Renal cortex interstitium (tissue), 11 donors: Measurements from ENCODE around the gene SULT1B1. TPM values are rescaled to one million over a fixed set of nuclear protein-coding genes. Genes with fewer than 3 reads are reported as not detected.

ENCODE experiments used
- DNase-seq, 11 donors: peaks; one replicate each; pipeline ENCODE4 v3.0.0-alpha.2; 2013; ENCODE audit warnings: low read depth in 9 of 11, low spot score in 4 of 11; ENCODE audit errors: extremely low read depth in 1 of 11
- polyA plus RNA-seq, 3 donors: library from polyadenylated mRNA; unstranded; fragments of 120-200 nt; gene quantifications; one replicate each; pipeline ENCODE4 v1.2.1, GENCODE V29; 2013; ENCODE audit not compliant: insufficient read length in 3 of 3

SULT1B1 gene
- polyA plus RNA-seq, 3 donors, result 0.68 to 1.1 (median 0.76) TPM

DNA sequence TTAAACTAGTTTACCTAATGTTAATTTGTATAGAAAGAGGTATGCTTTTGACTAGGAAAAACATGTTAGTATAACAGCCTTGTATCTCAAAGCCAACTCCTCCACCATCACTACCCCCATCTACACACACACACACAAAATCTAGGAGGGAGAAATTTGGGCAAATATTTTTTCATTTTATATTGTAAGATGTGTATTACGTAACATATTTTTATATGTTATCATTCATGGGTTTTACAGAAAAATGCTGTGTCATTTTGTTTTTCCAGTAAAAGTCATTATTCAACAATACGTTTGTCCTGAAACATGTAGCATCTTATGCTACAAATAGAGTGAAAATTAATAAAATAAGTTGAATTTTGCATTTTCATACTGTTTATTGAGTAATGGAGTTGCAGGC, 3.0 kb downstream of the SULT1B1 start:
- no peak for DNase-seq

DNA sequence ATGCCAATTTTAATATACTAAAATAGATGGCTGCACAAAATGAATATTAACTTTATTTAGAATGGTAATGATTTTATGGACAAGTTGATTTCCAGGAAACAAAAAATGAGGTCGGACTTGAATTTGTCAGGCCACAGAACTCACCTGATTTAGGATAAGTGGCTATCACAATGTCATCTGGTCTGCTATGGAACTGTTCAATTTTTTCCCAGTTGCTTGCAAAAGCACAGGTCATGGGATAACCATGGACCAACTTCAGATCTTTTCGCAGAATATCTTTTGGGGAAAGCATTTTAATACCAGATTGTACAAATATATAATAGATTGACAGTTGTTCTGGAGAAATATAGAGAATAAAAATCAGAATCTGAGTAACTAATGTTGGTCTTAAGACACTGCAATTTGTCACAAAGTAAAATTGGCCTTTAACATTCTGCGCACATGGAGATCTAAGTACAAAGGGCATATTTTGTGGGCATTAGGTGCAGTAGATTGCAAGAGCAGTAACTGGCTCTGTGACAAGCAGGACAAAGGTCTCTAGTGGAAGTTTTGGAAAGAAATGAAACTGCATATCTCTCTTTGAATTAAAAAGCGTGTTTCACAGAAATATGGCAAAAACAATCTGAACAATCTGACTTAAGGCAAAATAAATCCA, 5.4 kb downstream of the SULT1B1 start:
- DNase-seq, result no peak

- DNase-seq, result peak in 4 of 11 donors; percentile 26 to 43 (median 34)
Observed at GRCh38 chr4:69753686-69754085, 6.7 kb downstream of the SULT1B1 start.

DNA sequence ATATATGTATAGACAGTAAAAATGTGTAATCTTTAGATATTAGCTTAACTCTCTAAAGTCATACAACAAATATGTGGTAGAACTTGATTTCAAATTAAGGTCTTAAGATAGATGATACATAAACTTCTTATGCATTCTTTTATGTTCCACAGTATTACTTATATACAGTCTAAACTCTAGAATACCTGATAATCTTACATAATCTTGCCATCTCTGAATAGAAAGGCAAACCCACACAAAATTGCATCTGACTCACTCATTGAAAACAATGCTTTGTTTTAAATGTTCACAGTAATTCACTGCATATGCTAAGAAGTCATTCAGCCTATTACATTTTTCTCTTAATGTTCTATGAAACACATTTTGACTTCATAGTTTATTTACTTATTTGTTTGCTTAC, 10.1 kb downstream of the SULT1B1 start:
- no peak for DNase-seq

GRCh38 chr4:69749771-69750170, 10.6 kb downstream of the SULT1B1 start:
- no peak for DNase-seq

DNA sequence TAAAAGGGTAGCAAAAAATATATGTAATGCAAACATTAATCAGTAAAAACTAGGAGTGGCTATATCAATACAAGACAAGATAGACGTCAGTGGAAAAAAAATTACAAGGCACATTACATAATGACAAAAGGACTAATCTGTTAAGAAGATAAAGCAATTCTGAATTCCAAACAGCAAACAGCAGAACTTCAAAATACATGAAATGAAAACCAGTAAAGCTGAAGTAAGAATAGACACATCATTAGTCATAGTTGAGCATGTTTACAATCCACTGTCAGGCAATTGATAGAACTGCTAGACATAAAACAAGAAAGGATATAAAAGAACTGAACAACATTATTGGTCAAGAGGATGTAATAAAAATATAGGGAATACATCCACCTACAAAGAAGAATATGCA, 12.2 kb downstream of the SULT1B1 start:
- no peak for DNase-seq

DNA sequence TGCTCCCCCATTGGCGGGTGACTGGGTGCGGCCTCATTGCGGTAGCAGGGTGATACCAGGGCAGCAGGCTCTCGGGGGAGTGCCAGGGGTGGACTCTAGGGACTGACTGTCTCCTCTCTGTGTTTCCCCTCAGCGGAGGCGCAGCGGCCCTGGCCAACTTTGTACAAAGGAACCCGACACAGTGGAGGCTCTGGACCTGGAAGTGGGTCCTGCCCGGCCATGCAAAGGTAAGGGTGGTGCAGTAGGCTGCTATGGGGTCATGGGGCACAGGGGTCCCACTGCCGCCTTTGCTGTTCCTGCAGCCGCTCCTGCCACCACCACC, 16.3 kb downstream of the SULT1B1 start:
- no peak for DNase-seq

GRCh38 chr4:69743476-69744156, 16.8 kb downstream of the SULT1B1 start:
- no peak for DNase-seq

GRCh38 chr4:69742596-69742995, 17.8 kb downstream of the SULT1B1 start:
- DNase-seq, result no peak

DNA sequence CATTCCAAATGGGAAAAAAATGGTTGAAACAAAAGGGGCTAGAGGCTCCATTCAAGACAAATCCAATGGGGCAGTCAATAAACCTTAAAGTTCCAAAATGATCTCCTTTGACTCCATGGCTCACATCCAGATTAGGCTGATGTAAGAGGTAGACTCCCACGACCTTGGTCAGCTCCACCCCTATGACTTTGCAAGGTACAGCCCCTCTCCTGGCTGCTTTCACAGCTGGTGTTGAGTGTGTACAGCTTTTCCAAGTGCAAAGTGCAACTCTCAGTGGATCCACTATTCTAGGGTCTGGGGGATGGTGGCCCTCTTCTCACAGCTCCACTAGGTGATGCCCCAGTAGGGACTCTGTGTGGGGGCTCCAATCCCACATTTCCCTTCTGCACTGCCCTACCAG, 21.5 kb downstream of the SULT1B1 start:
- DNase-seq, result no peak

- DNase-seq, result no peak
Observed at GRCh38 chr4:69735119-69735518, 25.3 kb downstream of the SULT1B1 start.

DNA sequence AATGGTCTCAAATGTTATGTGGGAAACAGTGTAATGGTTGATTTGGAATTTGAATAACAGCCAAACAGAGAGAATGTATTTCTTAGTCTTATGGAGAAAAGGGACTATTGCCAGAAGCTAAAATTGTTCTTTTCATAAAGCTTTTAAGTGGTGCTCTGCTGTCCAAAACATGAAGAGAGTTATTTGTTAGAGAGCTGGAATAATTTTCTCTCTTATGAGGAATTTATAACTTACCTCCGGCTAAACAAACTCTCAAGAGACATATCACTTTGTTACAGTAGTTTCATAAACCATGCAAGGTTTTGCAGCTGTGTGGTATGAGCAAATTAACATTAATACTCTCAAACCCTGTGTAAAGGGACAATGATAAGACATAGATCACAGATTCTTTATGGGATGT, 28.6 kb downstream of the SULT1B1 start:
- DNase-seq, result peak in 1 of 11 donors; percentile 20

GRCh38 chr4:69731241-69731640, 29.2 kb downstream of the SULT1B1 start:
- DNase-seq, result no peak

- DNase-seq, result no peak
Observed at GRCh38 chr4:69730002-69730401, 30.4 kb downstream of the SULT1B1 start.

GRCh38 chr4:69727926-69728325, 32.5 kb downstream of the SULT1B1 start:
- no peak for DNase-seq

GRCh38 chr4:69727426-69727825, 33.0 kb downstream of the SULT1B1 start:
- DNase-seq, result no peak

- DNase-seq, result no peak
Observed at GRCh38 chr4:69726971-69727370, 33.4 kb downstream of the SULT1B1 start.

- DNase-seq, result no peak
Observed at GRCh38 chr4:69718396-69719271, 41.8 kb downstream of the SULT1B1 start.

DNA sequence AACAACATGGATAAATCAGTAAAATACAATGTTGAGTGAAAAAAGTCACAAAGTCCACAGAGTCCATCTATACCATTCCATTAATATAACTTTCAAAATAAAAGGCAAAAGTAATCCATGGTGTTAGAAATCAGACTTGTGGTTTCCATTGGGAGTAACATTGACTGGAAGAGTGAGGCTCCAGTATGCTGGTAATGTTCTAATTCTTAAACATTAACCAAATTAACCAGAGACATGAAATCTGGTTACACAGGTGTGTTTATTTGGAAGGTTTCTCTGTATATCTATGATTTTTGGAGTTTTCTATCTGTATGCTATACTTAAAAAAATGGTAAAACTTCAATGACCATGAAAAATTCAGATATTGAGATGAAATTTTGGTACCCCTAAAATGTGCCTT, 42.6 kb downstream of the SULT1B1 start:
- DNase-seq, result no peak

DNA sequence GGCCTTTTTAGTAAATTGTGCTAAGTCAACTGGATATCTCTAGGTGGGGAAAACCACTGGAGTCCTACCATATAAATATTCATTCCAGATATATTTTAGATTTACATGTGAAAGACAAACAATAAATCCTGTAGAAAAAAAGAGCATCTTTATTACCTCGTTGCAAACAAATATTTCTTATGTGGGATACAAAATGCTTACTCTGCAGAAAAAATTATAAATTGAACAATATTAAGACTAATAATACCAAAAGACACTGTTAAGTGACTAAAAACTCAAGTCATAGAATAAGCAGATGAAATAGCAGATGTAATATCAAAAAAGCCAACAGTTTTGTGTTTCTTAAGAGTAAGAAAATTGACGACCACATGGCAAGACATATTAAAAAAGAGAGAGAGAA, 43.8 kb downstream of the SULT1B1 start:
- DNase-seq, result no peak
